IPS-18c (cell line): ENCODE data around the gene HDLBP.

Experiments
- H3K4me3 ChIP-seq: 2 replicates; pipeline ENCODE4 v1.7.0; 2013; ENCODE audit warnings: low read depth, mild to moderate bottlenecking, low read length, moderate library complexity; ENCODE audit not compliant: insufficient read depth
- H3K9me3 ChIP-seq: one replicate; pipeline ENCODE4 v1.6.1; 2013; ENCODE audit warnings: mild to moderate bottlenecking, low read length, moderate library complexity; ENCODE audit not compliant: control insufficient read depth, insufficient read depth

The HDLBP gene

GRCh38 chr2:241315093-241315878 lies at the start of gene HDLBP:
Gene HDLBP (minus strand): TSS chr2:241315672. CDS start chr2:241266869, 48,803 bp downstream.
- no peaks in the 10 kb centered on the region for H3K9me3 ChIP-seq
- H3K4me3 ChIP-seq: peak within 1 kb of the TSS; percentile 97

- Histone ChIP-seq H3K4me3 (no peak overlapping the region), H3K9me3 (no peaks in the 10 kb centered on the region)
These were observed 49.3 kb upstream of the HDLBP start for GRCh38 chr2:241364781-241365180.

- Histone ChIP-seq H3K4me3 (no peak overlapping the region), H3K9me3 (no peaks in the 10 kb centered on the region)
These were observed 48.0 kb upstream of the HDLBP start for GRCh38 chr2:241363426-241363825.

- no peaks in the 10 kb centered on the region for H3K9me3 ChIP-seq
- no peak overlapping the region for H3K4me3 ChIP-seq
These were observed 44.1 kb upstream of the HDLBP start for GRCh38 chr2:241359481-241360045.

- no peak overlapping the region for H3K4me3 ChIP-seq
- H3K9me3 ChIP-seq: no peaks in the 10 kb centered on the region
These were observed 43.0 kb upstream of the HDLBP start for GRCh38 chr2:241358470-241358869.

GRCh38 chr2:241357531-241357930 lies 42.1 kb upstream of the HDLBP start:
- Histone ChIP-seq H3K9me3 (no peaks in the 10 kb centered on the region), H3K4me3 (0 out of 2 replicates have a peak overlapping the region, but pooled peaks have one; percentile 84)

GRCh38 chr2:241356871-241357260 lies 41.4 kb upstream of the HDLBP start:
- Histone ChIP-seq H3K4me3 (peak overlapping the region; percentile 84), H3K9me3 (no peaks in the 10 kb centered on the region)

- H3K9me3 ChIP-seq: no peaks in the 10 kb centered on the region
- H3K4me3 ChIP-seq: peak within 1 kb of the TSS; percentile 84
These were observed 40.8 kb upstream of the HDLBP start, which contains the start of gene FARP2 for GRCh38 chr2:241355983-241356870. Gene FARP2 (plus strand): TSS chr2:241356285. CDS start chr2:241373108, 16,823 bp downstream.

- peak overlapping the region; percentile 57 for H3K4me3 ChIP-seq
These were observed 39.5 kb upstream of the HDLBP start for GRCh38 chr2:241354668-241355658.

GRCh38 chr2:241352227-241352626 lies 36.8 kb upstream of the HDLBP start:
- Histone ChIP-seq H3K4me3 (no peak overlapping the region), H3K9me3 (no peaks in the 10 kb centered on the region)

More at GRCh38 chr2:241354668-241355658, 39.5 kb upstream of the HDLBP start:
- no peaks in the 10 kb centered on the region for H3K9me3 ChIP-seq

GRCh38 chr2:241351640-241352031 lies 36.2 kb upstream of the HDLBP start:
- H3K4me3 ChIP-seq: no peak overlapping the region
- H3K9me3 ChIP-seq: no peaks in the 10 kb centered on the region

GRCh38 chr2:241350878-241351639 lies 35.6 kb upstream of the HDLBP start:
- no peaks in the 10 kb centered on the region for H3K9me3 ChIP-seq
- no peak overlapping the region for H3K4me3 ChIP-seq

- H3K4me3 ChIP-seq: no peak overlapping the region
These were observed 35.0 kb upstream of the HDLBP start for GRCh38 chr2:241350530-241350877.

GRCh38 chr2:241349941-241350340 lies 34.5 kb upstream of the HDLBP start:
- Histone ChIP-seq H3K4me3 (no peak overlapping the region), H3K9me3 (no peaks in the 10 kb centered on the region)

More at GRCh38 chr2:241350530-241350877, 35.0 kb upstream of the HDLBP start:
- no peaks in the 10 kb centered on the region for H3K9me3 ChIP-seq

GRCh38 chr2:241344925-241345651 lies 29.6 kb upstream of the HDLBP start:
- Histone ChIP-seq H3K9me3 (no peaks in the 10 kb centered on the region), H3K4me3 (no peak overlapping the region)
